HEK293T (cell line): ENCODE data around the gene PTCH1.

Experiments
- CTCF ChIA-PET: fragments of 350-600 bp; formaldehyde crosslinking; extraction: SDS; loops from one replicate; lab custom pipeline; 2021; ENCODE audit warnings: antibody characterized with exemption, inconsistent platforms; lab: Yijun Ruan, JAX
- POLR2A ChIA-PET: fragments of 350-600 bp; formaldehyde crosslinking; extraction: SDS; loops from one replicate; lab custom pipeline; 2020; ENCODE audit warnings: antibody characterized with exemption, inconsistent platforms; lab: Yijun Ruan, JAX
- DNase-seq: peaks from one replicate; pipeline ENCODE4 v3.0.0; 2012; ENCODE audit warnings: mixed read lengths; ENCODE audit errors: extremely low spot score
- ARNT ChIP-seq: fragments of 450-650 bp; IDR thresholded peaks from 2 replicates; pipeline ENCODE4 v1.6.1; 2017; ENCODE audit warnings: mild to moderate bottlenecking
- BHLHE40 ChIP-seq: fragments of 450-650 bp; IDR thresholded peaks from 2 replicates; pipeline ENCODE4 v1.6.1; 2016; ENCODE audit warnings: mild to moderate bottlenecking, moderate library complexity, borderline replicate concordance
- ELF4 ChIP-seq: fragments of 450-650 bp; IDR thresholded peaks from 2 replicates; pipeline ENCODE4 v1.6.1; 2017; ENCODE audit warnings: antibody characterized with exemption
- FOXA1 ChIP-seq: fragments of 450-650 bp; IDR thresholded peaks from 2 replicates; pipeline ENCODE4 v1.6.1; 2016; ENCODE audit warnings: mild to moderate bottlenecking
- FOXK2 ChIP-seq: fragments of 450-650 bp; IDR thresholded peaks from 2 replicates; pipeline ENCODE4 v1.6.1; 2016; ENCODE audit warnings: mild to moderate bottlenecking
- FOXM1 ChIP-seq: fragments of 450-650 bp; IDR thresholded peaks from 2 replicates; pipeline ENCODE4 v1.6.1; 2017; ENCODE audit warnings: mild to moderate bottlenecking, borderline replicate concordance
- HDGF ChIP-seq: fragments of 450-650 bp; IDR thresholded peaks from 2 replicates; pipeline ENCODE4 v1.6.1; 2017; ENCODE audit warnings: antibody characterized with exemption, borderline replicate concordance
- L3MBTL2 ChIP-seq: fragments of 450-650 bp; conservative IDR thresholded peaks from 2 replicates; pipeline ENCODE4 v1.6.1; 2016; ENCODE audit warnings: mild to moderate bottlenecking
- LEF1 ChIP-seq: fragments of 450-650 bp; IDR thresholded peaks from 2 replicates; pipeline ENCODE4 v1.6.1; 2017; ENCODE audit warnings: mild to moderate bottlenecking, borderline replicate concordance
- NFRKB ChIP-seq: fragments of 450-650 bp; IDR thresholded peaks from 2 replicates; pipeline ENCODE4 v1.6.1; 2016; ENCODE audit warnings: mild to moderate bottlenecking, moderate library complexity
- PKNOX1 ChIP-seq: fragments of 450-650 bp; IDR thresholded peaks from 2 replicates; pipeline ENCODE4 v1.6.1; 2016
- SP1 ChIP-seq: fragments of 450-650 bp; IDR thresholded peaks from 2 replicates; pipeline ENCODE4 v1.6.1; 2017
- SUZ12 ChIP-seq: fragments of 450-650 bp; IDR thresholded peaks from 2 replicates; pipeline ENCODE4 v1.6.1; 2016; ENCODE audit warnings: mild to moderate bottlenecking
- TARDBP ChIP-seq: fragments of 450-650 bp; IDR thresholded peaks from 2 replicates; pipeline ENCODE4 v1.6.1; 2016
- ZNF384 ChIP-seq: fragments of 450-650 bp; IDR thresholded peaks from 2 replicates; pipeline ENCODE4 v1.6.1; 2016

Gene PTCH1

GRCh38 chr9:95499847-95500246, 16.9 kb downstream of the PTCH1 start:
- no peak for DNase-seq
- ChIA-PET CTCF (interaction anchor here (0.6 kb wide), 1 partner anchor 319 kb away, joined by 3 read pairs; no protein-coding TSS in a partner anchor), POLR2A (interaction anchor here (0.6 kb wide), 1 partner anchor 59 kb away, joined by 3 read pairs; no protein-coding TSS in a partner anchor)
- TF ChIP-seq HDGF, result no peak
- TF ChIP-seq ELF4, result no peak

DNA sequence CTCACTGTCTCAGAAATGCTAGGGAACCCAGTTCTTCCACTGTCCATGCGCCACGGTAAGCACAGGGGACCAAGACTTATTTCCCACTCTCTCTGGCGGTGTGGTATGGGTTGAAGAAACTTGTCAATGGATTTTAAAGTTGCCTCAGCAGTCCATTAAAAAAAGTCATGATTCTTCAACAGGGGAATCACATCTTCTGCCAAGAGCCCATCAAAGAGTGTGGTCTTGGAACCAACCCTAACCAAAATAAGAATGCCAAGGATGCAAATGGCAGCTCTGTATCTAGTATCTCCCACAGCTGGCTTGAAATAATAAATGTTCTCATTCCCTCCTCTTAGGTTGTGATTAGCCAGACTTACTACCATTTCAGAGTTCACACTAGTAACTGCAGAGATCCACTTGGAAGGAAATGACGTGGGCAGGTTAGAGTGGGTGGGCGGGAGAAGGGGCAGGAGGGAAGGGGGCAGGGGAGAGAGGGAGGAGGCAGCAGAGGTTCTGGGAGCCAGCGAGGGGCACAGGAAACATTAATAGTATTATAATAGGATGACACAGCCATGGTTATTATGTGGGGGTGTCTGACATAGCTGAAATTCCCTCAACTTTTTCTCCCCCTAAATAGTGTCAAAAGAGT, 17.6 kb downstream of the PTCH1 start:
- ChIA-PET CTCF (interaction anchor here (0.7 kb wide), 1 partner anchor 1578 kb away, joined by 4 read pairs; no protein-coding TSS in a partner anchor), POLR2A (no interaction called here)
- no peak for TF ChIP-seq L3MBTL2
- TF ChIP-seq TARDBP, result no peak
- TF ChIP-seq BHLHE40, result no peak
- TF ChIP-seq LEF1, result no peak
- TF ChIP-seq ELF4, result no peak
- no peak for TF ChIP-seq ARNT
- no peak for TF ChIP-seq NFRKB
- TF ChIP-seq SP1, result no peak
- no peak for DNase-seq

DNA sequence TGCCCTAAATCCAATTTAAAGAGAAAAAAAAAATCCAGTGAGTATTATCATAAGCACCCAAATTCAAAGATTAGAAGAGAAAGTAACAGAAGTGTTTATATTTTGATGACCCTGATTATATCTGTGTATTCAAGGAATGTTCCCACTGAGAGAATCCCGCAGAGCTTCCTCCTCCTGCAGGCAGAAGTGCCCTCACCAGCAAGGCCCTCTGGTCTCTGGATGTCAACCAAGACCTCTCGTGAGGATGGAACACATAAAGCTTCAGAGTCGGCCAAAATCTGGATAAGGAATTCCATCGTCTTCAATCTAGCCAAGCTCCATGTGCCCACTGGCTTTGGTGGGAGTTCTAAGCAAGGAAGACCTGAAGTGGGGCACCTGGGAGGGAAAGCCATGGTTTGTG, 18.1 kb downstream of the PTCH1 start:
- DNase-seq, result no peak
- TF ChIP-seq TARDBP, result no peak
- POLR2A ChIA-PET, result interaction anchor here (0.6 to 1.0 kb wide), 2 partner anchors 12 to 38 kb away, joined by 3 read pairs; no protein-coding TSS in a partner anchor
- CTCF ChIA-PET, result interaction anchor here (0.7 kb wide), 1 partner anchor 1577 kb away, joined by 4 read pairs; no protein-coding TSS in a partner anchor

- no peak for DNase-seq
Measured at GRCh38 chr9:95497772-95498171, 19.0 kb downstream of the PTCH1 start.

GRCh38 chr9:95496687-95497086, 20.1 kb downstream of the PTCH1 start:
- ChIA-PET CTCF (no interaction called here), POLR2A (interaction anchor here (1.2 kb wide), 1 partner anchor 9 kb away, joined by 3 read pairs; no protein-coding TSS in a partner anchor)
- no peak for TF ChIP-seq SUZ12
- TF ChIP-seq NFRKB, result no peak
- TF ChIP-seq BHLHE40, result no peak
- no peak for TF ChIP-seq FOXA1
- no peak for TF ChIP-seq TARDBP
- TF ChIP-seq ELF4, result no peak
- TF ChIP-seq ARNT, result no peak
- no peak for TF ChIP-seq FOXM1
- TF ChIP-seq FOXK2, result no peak
- no peak for DNase-seq

More at GRCh38 chr9:95497772-95498171, 19.0 kb downstream of the PTCH1 start:
- ChIA-PET POLR2A (interaction anchor here (1.0 kb wide), 1 partner anchor 37 kb away, joined by 3 read pairs; no protein-coding TSS in a partner anchor), CTCF (no interaction called here)
- no peak for TF ChIP-seq NFRKB

- TF ChIP-seq ZNF384 (no peak), FOXM1 (no peak), FOXK2 (no peak), ELF4 (no peak), LEF1 (no peak), TARDBP (no peak), SUZ12 (no peak), L3MBTL2 (no peak), BHLHE40 (no peak), SP1 (no peak), NFRKB (no peak), HDGF (no peak)
- ChIA-PET POLR2A (interaction anchor here (1.2 kb wide), 1 partner anchor 10 kb away, joined by 3 read pairs; no protein-coding TSS in a partner anchor), CTCF (no interaction called here)
- DNase-seq, result no peak
Measured at GRCh38 chr9:95495961-95496360, 20.8 kb downstream of the PTCH1 start.

GRCh38 chr9:95495529-95495928, 21.2 kb downstream of the PTCH1 start:
- CTCF ChIA-PET, result no interaction called here

More at GRCh38 chr9:95495529-95495928, 21.2 kb downstream of the PTCH1 start:
- POLR2A ChIA-PET, result interaction anchor here (1.2 kb wide), 1 partner anchor 10 kb away, joined by 3 read pairs; no protein-coding TSS in a partner anchor
- TF ChIP-seq L3MBTL2 (no peak), TARDBP (no peak), SUZ12 (no peak), BHLHE40 (no peak), LEF1 (no peak), PKNOX1 (no peak), ELF4 (no peak), ARNT (no peak), NFRKB (no peak), HDGF (no peak), FOXA1 (no peak), SP1 (no peak), ZNF384 (no peak), FOXM1 (no peak)
- DNase-seq, result no peak
